Mesangial cell (primary cell): ENCODE results near the gene LCE1B. TPM values are rescaled to one million over a fixed set of nuclear protein-coding genes. Genes with fewer than 3 reads are reported as not detected.

ENCODE experiments used
- total RNA-seq: library from RNA; depleted of rRNA; stranded (reverse); fragments of >200 nt; gene quantifications from 2 replicates; pipeline ENCODE4 v1.2.3, GENCODE V29; 2015

LCE1B gene
- not detected in 2 replicates for total RNA-seq

GRCh38 chr1:152811671-152812070 lies at the start of gene LCE1B:
TSS of gene LCE1B (plus strand) at chr1:152811971. CDS start at chr1:152812447, 476 bp downstream.

GRCh38 chr1:152774875-152775274 lies 36.9 kb upstream of the LCE1B start, which contains the start of gene LCE1F:
TSS of gene LCE1F (plus strand) at chr1:152775140. CDS start at chr1:152776372, 1,232 bp downstream.

GRCh38 chr1:152786077-152786476 lies 25.7 kb upstream of the LCE1B start, which contains the start of gene LCE1E:
TSS of gene LCE1E (plus strand) at chr1:152786257. CDS start at chr1:152787300, 1,043 bp downstream.

GRCh38 chr1:152796421-152796820 lies 15.3 kb upstream of the LCE1B start, which contains the start of gene LCE1D:
TSS of gene LCE1D (plus strand) at chr1:152796721. CDS start at chr1:152797795, 1,074 bp downstream.

GRCh38 chr1:152806576-152806975 lies 5.2 kb upstream of the LCE1B start, which contains the start of gene LCE1C:
TSS of gene LCE1C (minus strand) at chr1:152806651. CDS start at chr1:152805478, 1,173 bp downstream.

GRCh38 chr1:152827173-152827572 lies 15.4 kb downstream of the LCE1B start, which contains the start of gene LCE1A:
TSS of gene LCE1A (plus strand) at chr1:152827473. CDS start at chr1:152827473, 0 bp downstream.

GRCh38 chr1:152842556-152842955 lies 30.8 kb downstream of the LCE1B start, which contains the start of gene LCE6A:
TSS of gene LCE6A (plus strand) at chr1:152842856. CDS start at chr1:152843521, 665 bp downstream.

GRCh38 chr1:152859696-152860095 lies 47.9 kb downstream of the LCE1B start, which contains the start of gene LCE7A:
TSS of gene LCE7A (plus strand) at chr1:152859996. CDS start at chr1:152860698, 702 bp downstream.

Other genes starting within 250 kb of the LCE1B start
- gene LCE3E, start 245.2 kb upstream of the LCE1B start, total RNA-seq, result not detected in 2 replicates
- gene LCE3D, start 231.5 kb upstream of the LCE1B start, total RNA-seq, result not detected in 2 replicates
- gene LCE3C, start 211.7 kb upstream of the LCE1B start, total RNA-seq, result not detected in 2 replicates
- gene LCE3B, start 198.2 kb upstream of the LCE1B start, total RNA-seq, result not detected in 2 replicates
- not detected in 2 replicates for gene LCE3A, start 188.9 kb upstream of the LCE1B start, total RNA-seq
- gene LCE2D, start 148.6 kb upstream of the LCE1B start, total RNA-seq, result not detected in 2 replicates
- not detected in 2 replicates for gene LCE2C, start 136.7 kb upstream of the LCE1B start, total RNA-seq
- not detected in 2 replicates for gene LCE2B, start 125.8 kb upstream of the LCE1B start, total RNA-seq
- not detected in 2 replicates for gene LCE2A, start 113.6 kb upstream of the LCE1B start, total RNA-seq
- gene LCE4A, start 103.8 kb upstream of the LCE1B start, total RNA-seq, result not detected in 2 replicates
- not detected in 2 replicates for gene KPRP, start 53.9 kb upstream of the LCE1B start, total RNA-seq
- not detected in 2 replicates for gene LCE1F, start 36.8 kb upstream of the LCE1B start, total RNA-seq
- not detected in 2 replicates for gene LCE1E, start 25.7 kb upstream of the LCE1B start, total RNA-seq
- not detected in 2 replicates for gene LCE1D, start 15.2 kb upstream of the LCE1B start, total RNA-seq
- gene LCE1C, start 5.3 kb upstream of the LCE1B start, total RNA-seq, result not detected in 2 replicates
- not detected in 2 replicates for gene LCE1A, start 15.5 kb downstream of the LCE1B start, total RNA-seq
- not detected in 2 replicates for gene LCE6A, start 30.9 kb downstream of the LCE1B start, total RNA-seq
- gene LCE7A, start 48.0 kb downstream of the LCE1B start, total RNA-seq, result not detected in 2 replicates
- not detected in 2 replicates for gene SMCP, start 66.4 kb downstream of the LCE1B start, total RNA-seq
- gene IVL, start 96.6 kb downstream of the LCE1B start, total RNA-seq, result not detected in 2 replicates
- not detected in 2 replicates for gene SPRR5, start 135.2 kb downstream of the LCE1B start, total RNA-seq
- not detected in 2 replicates for gene SPRR4, start 158.7 kb downstream of the LCE1B start, total RNA-seq
- gene SPRR1A, start 172.1 kb downstream of the LCE1B start, total RNA-seq, result not detected in 2 replicates
- gene SPRR3, start 189.8 kb downstream of the LCE1B start, total RNA-seq, result not detected in 2 replicates
- not detected in 2 replicates for gene SPRR1B, start 219.2 kb downstream of the LCE1B start, total RNA-seq
- not detected in 2 replicates for gene SPRR2D, start 229.1 kb downstream of the LCE1B start, total RNA-seq
- not detected in 2 replicates for gene SPRR2A, start 245.5 kb downstream of the LCE1B start, total RNA-seq